Measurements from ENCODE around the gene CACNA1C.

Gene CACNA1C

DNA sequence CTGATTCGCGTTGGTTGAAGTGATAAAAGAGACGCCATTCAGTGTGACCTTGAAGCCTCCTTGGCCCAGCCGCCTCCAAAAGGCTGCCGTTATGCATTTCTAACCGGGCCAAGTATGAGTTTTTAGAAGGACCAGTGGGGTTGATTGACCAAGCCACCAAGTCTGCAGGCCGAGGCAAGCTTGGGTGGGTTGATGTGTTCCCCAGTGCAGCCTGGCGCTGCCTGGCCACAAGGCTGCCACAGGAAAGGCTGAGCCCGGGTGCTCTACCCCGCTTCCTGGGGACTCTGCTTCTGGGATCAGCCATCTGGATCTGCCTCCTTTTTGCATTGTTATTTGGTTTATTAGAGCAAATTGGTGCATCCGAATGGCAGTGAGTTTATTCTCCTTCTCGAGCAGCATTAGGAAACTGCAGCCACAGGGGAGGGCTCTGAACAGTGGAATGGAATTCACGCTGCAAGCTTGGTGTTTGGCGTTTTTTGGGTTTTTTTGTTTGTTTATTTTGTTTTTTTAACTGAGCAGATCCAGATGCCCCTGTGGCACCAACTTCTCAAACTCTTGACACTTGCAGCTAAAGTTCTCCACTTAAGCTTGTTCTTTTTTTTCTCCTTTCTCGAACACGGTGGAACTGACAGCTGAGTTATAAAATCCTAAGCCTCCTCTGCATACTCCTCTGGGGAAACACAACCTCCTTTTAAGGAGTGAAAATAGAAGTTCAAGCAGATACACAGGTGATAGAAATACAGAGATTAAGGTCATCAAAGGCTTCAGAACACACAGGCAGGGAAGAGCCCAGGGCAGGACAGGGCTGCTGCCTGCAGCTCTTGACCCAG is 596.6 kb downstream of the CACNA1C start:
- no peak for DNase-seq (ENCODE audit: low spot score)

DNA sequence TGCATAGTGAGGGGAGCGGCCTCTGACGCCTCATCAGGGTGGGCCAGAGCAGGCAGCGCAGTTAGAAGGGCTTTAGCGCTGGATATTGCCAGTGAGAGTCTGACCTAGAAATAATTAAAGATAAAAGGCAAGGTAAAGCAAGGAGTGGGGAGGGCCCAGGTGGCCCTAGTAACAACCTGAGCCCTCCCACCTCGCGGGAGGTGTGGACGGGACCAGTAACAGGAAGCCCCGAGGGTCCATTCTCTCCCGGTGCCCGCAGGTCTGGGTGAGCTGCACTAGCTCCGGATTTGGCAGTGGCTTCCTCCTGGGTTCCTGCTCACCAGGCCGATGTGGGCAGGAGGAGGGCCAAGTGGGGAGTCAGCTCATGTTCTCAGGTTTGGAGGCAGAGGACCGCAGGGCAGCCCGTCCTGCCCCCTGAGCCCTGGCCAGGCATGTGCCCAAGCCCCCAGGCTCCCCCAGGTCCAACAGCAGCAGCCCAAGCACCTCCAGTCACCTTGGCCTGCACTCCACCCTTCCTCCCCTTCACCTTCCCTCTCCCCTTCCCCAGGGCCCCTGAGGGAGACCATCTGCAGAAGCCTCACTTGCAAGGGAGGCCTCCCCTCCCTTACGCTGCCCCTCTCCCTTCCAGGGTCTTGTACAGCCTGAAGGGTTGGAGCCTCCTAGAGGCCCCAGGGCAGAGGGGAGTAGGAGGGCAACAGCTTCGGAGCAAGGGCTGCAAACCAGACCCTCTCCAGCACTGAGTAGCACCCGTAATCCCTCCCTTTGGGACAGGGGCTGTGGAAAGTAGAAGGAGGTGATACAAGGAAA is 597.7 kb downstream of the CACNA1C start:
- no peak for DNase-seq (ENCODE audit: low spot score)

DNA sequence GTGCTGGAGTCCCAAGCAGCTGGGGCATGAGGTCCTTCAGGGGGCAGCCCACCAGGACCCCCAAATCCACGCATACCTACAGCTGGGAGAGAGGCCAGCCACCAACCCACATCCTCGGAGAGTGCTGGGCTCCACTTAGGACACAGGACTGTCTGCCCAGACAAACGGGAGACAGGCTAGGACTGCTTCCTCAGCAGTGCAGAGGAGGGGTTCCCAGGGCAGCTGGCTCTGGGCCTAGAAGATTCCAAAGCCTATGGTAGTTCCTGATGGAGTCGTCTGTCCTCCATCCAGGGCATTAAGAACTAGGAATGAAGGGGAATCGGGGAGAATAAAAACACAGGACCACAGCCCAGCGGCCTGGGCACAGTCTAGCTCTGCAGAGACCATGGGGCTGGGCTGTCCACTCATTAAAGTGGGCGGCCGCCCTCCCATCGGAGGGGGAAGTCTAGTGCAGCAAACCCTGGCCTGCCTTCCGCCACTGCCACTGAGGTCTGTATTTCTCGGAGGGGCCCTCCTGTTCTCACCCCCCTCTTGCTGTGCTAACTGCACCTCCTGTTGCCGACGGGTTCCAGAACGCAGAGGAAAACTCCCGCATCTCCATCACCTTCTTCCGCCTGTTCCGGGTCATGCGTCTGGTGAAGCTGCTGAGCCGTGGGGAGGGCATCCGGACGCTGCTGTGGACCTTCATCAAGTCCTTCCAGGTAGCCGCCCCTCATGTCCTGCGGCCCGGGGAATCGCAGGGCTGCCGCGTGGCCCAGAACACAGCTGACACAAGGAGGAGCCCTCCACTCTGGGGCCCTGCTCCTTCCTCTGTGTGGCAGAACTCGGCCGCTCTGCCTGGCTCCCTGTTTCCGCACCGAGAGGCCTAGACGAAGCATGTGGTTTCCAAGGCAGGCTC is 598.5 kb downstream of the CACNA1C start:
- no peak for DNase-seq (ENCODE audit: low spot score)

DNA sequence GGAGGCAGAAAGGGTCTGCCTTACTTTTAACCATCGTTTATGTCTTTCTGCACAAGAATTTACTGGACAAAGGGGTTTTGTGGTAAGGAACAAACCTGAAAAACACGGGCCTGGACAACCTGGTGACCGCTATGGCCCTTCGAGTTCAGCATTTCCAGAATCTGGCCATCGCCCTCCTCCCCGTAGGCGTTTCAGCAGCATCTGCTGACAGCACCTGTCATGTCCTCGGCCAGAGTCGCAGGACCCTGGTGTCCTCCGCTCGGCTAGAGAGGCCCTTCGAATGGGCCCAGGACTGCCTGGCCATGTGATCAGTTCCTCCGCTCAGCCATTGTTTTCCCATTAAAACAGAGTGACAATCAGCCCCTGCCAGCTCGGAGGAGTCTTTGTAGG is 599.2 kb downstream of the CACNA1C start:
- no peak for DNase-seq (ENCODE audit: low spot score)

DNA sequence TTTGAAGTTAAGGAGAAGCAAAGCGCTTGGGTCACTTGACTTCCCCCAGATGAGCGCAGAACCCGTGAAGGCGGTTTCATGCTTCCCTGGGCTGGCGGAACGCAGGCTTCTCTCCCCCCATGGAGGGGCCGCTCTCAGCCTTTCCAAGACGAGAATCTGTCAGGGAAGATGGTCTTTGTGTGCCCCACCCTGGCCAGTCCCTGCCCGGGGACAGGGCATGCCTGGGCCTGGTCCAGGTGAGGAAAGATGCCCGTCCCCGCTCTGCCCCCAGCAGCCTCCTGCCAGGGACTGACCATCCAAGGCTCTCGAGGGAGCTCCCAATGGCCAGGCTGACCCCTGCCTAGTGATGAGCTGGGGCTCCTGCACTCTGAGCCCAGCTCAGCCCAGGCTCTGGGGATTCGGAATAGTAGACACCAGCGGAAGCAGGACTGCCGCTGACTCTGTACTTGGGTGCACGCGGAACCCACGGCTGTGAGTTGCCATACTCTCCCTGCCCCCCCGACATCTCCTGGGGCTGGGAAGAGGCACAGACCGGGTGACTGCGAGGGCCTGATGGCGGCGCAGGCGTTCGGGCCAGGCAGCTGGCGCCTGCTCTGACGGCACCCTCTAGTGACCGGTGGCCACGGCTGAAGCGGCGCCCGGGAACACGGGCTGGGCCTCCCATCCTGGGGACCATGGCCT is 599.8 kb downstream of the CACNA1C start:
- DNase-seq (ENCODE audit: low spot score), result no peak

DNA sequence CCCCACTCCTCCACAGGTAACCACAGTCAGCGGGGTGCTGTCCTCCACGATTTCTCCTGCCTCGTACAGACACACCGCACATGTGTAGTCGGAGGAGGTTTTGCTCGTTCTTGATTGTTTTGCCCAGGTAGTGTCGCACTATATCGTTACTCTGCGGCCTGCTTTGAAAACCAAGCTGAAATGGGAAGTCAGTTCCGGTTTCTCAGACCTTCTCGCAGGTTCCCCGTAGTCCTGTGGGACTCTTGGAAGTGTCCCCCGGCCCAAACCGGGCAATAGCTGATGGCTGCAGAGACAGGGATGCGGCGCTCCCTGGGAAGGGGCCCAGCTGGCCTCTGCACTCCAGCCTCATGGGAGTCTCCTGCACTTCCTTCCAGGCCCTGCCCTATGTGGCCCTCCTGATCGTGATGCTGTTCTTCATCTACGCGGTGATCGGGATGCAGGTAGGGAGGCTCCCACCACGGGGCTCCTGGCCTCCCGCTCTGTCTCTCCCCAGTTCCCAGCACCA is 600.7 kb downstream of the CACNA1C start:
- no peak for DNase-seq (ENCODE audit: low spot score)

DNA sequence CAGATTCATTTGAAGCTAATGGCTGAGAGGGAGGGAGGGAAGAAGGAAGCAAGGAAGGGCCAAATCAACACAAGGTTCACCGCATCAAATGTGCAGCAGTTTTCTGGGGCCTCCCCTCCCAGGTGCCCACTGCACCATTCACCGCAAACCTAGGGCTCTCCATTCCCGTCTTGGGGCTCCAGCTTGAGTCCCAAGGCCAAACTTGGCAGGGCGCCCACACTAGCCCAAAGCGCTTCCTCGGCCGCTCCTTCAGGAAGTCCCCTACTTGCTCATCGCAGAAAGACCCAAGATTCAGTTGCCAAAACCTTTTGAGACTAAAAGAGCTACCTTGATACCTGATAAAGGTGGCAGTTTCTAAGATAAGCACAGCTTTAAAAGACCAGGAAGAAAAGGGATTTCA is 601.5 kb downstream of the CACNA1C start:
- DNase-seq (ENCODE audit: low spot score), result no peak

DNA sequence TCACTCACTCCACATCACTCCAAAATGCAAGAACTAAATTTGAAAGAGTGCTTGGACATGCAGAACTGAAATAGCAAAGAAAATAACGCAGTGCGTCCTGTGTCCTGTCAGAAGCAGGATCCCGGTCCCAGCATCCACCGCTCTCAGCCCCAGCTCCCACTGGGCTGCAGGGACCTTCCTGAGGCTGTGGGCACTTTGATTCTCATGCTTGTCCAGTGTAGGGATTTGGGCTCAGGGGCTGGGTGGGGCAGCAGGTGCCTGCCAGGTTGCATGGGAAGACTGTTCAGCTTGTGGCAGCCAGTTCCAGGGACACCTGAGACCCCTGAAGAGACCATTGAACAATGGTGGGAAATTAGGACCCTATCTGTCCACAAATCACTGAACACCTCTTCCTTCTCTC is 602.0 kb downstream of the CACNA1C start:
- DNase-seq (ENCODE audit: low spot score), result no peak

DNA sequence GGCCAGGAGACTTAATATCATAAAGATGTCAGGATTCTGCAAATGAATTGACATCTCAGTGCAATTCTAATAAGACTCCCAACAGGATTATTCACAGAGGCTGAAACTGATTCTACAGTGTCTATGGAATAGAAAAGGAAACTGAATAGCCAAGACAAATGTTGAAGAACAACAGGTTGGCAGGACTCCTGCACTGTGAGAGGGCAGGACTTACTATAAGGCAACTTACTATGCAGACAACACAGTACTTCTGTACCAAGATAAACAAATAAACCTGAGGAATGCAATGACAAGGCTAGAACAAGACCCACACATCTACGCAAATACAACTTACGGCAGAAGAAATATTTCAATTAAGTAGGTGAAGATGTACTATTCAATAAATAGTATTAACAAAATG is 609.7 kb downstream of the CACNA1C start:
- DNase-seq (ENCODE audit: low spot score), result no peak

DNA sequence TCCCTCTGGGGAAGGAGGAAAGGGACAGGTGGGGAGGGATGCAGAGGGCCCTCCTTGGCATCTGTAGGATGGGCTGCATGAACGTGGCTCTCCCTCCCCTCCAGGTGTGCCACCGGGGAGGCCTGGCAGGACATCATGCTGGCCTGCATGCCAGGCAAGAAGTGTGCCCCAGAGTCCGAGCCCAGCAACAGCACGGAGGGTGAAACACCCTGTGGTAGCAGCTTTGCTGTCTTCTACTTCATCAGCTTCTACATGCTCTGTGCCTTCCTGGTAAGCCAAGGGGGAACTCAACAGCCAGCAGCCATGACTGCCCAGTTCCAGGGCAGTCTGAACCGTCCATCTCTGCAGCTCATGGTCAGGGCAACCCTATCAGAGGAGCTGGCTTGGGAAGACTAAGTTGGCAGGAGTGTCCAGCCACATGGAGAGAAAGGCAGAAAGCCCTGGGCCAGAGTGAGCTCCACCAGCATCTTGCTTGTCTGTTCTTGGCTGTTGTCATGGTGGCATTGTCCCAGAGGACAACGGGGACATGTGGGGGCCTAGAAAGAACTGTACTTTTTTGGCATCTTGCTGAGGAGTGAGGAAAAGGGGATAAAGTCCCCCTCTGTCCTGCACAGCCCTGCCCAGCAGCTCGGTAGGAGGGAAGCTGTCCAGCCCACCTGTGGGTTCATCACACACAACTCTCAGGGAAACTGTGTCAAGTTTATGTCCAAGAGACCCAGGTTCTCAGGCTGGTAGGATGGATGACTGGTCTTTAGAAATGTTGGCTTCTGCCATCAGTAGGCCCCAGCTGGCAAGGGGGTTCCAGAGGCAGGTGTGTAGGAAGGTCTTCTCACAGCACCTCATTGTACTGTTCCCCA is 612.2 kb downstream of the CACNA1C start:
- DNase-seq (ENCODE audit: low spot score), result no peak

DNA sequence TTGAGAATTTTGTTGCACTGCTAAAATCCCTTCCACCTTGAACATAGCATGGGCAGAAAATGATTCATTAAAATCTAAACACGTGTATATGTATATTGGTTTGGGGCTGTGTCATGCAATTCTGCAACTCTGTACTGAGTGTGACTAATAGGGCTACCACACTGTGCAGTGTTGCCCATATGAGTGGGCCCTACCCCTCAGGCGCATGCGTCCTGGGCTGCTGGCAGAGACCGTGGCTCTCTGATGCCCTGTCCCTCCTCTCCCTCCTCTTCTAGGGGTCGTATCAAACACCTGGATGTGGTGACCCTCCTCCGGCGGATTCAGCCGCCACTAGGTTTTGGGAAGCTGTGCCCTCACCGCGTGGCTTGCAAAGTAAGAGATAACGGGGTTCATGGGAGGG is 613.6 kb downstream of the CACNA1C start:
- DNase-seq (ENCODE audit: low spot score), result no peak

DNA sequence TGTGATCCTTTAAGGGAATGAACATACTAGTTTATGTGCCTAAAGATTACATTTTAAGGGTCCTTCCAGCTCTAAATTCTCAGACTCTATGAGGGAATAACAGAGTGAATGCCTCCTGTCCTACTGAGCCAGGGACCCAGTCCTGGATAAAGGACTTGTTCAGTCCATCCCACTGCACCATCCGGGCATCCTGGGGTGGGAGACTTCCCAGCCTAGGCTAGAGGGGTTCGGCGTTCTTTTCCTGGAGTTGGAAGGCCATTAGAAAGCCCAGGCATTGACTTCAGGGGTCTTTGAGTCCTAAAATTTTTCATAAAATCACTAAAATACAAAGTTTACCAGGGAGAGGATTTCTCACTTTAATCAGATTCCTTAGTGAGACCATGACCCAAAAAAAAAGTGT is 614.1 kb downstream of the CACNA1C start:
- DNase-seq (ENCODE audit: low spot score), result no peak

DNA sequence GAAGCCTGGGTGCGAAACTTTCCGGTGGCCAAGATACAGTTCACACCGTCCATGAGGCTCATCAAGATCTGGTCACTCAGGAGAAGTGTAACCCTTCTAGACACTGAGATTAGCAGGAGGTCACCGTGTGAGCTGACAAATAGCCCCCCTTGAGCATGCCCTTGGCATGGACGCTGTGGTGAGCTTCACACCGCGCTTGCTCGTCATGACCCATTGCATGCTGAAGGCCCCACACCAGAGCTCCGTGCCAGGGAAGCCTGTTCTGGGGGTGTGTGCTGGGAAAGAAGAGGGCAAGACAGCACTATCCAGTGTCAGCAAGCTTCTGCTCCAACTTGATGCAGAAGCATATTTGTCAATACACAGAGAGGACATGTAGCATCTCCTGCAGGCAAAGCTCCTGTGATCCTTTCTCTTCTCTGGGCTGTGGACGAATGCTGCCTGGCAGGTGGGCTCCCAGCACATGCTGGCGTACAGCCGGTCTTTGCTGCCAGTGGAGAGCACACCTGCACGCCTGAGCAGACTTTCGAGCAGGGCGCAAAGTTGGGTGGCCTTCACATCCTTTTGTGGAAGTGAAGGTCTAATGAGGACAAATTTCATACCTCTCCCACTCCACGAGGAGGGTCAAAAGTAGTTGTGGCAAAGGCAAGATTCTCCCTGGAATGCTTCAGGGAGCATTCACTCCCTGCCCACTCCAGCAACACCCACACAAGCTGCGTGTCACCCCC is 615.1 kb downstream of the CACNA1C start:
- no peak for DNase-seq (ENCODE audit: low spot score)

DNA sequence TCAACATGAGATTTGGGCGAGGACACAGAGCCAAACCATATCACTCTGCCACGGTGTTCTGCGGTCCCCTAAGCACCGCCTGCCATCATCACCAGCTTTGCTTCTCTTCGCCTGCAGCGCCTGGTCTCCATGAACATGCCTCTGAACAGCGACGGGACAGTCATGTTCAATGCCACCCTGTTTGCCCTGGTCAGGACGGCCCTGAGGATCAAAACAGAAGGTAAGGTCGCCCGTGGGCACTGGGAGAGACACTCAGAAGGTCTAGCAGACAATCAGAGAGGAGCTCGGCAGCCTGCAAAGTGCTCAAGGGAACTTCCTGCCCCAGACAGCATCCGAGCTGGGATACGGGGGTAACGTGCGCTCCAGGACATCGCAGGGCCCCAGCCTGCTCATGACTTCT is 616.0 kb downstream of the CACNA1C start:
- no peak for DNase-seq (ENCODE audit: low spot score)

DNA sequence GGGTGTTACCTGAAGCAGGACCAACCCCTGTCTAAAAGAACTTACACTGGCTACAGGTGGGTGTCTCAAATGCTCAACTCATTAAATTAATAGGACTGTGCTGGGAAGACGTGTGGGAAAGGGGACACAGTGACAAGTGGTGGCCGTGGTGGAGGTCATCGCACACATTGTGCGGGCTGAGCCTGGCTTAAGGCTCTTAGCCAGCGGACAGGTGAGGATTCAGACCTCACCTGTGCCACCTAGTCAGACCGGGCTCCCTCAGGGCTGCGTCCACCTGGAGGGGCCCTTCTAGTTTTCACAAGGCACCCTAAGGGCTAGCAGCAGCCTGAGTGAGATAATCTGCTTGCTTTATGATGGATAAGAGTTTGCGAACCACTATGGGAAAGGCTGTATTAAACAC is 616.8 kb downstream of the CACNA1C start:
- DNase-seq (ENCODE audit: low spot score), result no peak

DNA sequence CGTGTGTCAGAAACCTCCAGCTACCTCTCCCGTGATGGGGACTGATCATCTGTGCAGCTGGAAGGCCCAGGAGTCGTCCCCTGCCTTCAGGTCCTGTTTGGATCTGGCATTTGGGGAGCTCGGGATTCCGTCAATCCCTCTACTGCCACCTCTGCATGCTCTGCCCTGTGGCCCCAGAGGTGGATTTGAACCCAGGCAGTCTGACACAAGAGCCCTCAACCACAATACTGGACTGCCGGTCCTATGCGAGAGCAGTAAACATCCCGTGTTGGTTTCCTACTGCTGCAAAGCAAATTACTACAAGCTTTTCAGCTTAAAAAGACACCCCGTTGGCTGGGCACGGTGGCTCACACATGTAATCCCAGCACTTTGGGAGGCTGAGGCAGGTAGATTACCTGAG is 620.1 kb downstream of the CACNA1C start:
- DNase-seq (ENCODE audit: low spot score), result no peak

DNA sequence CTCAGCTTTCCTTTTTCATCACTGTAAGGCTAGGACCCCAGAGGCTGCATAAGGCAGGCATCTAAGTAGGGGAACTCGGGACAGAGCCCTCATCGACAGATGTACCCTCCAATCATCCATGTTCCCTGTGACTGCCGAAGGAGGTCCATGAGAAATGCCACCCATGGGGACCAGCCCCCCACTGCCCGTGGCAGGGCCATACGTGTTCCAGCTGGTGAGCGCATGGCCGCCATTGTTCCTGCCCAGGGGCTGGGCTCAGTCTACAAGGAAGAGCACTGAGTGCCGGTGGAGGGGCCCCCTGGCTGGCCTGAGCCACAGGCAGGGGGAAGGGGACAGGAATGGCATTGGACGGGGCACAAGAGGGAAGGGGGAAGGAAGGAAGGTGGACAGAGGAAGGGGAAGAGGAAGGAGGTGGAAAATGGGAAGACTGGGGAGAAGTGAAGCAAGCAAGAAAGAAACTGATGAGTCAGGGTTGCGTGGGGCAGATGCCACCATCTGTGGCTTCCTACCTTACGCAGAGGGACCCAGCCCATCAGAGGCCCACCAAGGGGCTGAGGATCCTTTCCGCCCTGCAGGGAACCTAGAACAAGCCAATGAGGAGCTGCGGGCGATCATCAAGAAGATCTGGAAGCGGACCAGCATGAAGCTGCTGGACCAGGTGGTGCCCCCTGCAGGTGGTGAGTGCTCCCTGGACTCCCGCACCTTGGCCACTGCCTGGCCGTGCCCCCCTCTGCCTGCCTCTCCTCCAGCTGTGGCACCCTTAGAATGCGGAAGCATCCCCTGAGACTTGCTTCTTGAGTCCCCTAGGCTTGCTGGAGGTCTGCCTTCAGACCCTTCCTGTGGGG is 621.4 kb downstream of the CACNA1C start:
- DNase-seq (ENCODE audit: low spot score), result no peak

DNA sequence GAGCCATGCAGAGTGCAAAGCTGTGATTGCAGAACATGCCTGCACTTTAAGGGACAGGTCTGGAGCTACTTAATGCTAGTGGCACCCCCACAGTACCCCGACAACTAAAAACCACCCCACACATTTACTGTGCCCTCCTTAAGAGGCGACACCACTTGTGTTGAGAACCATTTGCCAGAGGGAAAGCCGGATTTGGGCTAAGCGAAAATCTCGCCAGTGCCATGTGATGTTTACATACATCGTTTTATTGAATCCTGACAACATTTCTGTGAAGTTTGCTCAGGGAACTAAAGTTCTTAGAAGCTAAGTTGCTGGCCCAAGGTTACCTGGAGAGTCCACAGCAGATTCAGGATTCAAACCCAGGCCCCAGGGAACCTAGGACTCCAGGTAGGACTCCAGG is 623.0 kb downstream of the CACNA1C start:
- no peak for DNase-seq (ENCODE audit: low spot score)

Measured in HuH-7 (cell line).